Esophagus squamous epithelium (tissue), 5 donors: ENCODE measurements around the gene PCSK9. TPM values are rescaled to one million over a fixed set of nuclear protein-coding genes. Genes with fewer than 3 reads are reported as not detected.

Experiments used
- DNase-seq: peaks from one replicate; lab custom pipeline; 2025; lab: John Stamatoyannopoulos, UW
- H3K27ac ChIP-seq, 4 donors: fragments of 200-600 bp; sonication (generic); one replicate each; pipeline ENCODE4 v1.5.1; 2016 to 2019; ENCODE audit warnings: mild to moderate bottlenecking in 1 of 4
- H3K27me3 ChIP-seq, 4 donors: fragments of 200-600 bp; sonication (generic); 1 replicate in 3 of 4; 2 replicates in 1 of 4; pipeline versions ENCODE4 v1.5.1 to v1.6.0; 2017 to 2021; ENCODE audit warnings: antibody characterized with exemption in 1 of 4
- H3K36me3 ChIP-seq, 3 donors: fragments of 200-600 bp; sonication (generic); one replicate each; pipeline ENCODE4 v1.5.1; 2016 to 2019
- H3K4me1 ChIP-seq, 3 donors: fragments of 200-600 bp; sonication (generic); one replicate each; pipeline ENCODE4 v1.5.1; 2017 to 2019
- H3K4me3 ChIP-seq, 4 donors: fragments of 200-600 bp; sonication (generic); 1 replicate in 3 of 4; 2 replicates in 1 of 4; pipeline ENCODE4 v1.5.1; 2016 to 2019; ENCODE audit warnings: mild to moderate bottlenecking in 2 of 4, moderate library complexity in 1 of 4
- H3K9me3 ChIP-seq, 3 donors: fragments of 200-600 bp; sonication (generic); one replicate each; pipeline ENCODE4 v1.5.1; 2016 to 2019
- CTCF ChIP-seq, 6 experiments: fragments of 450-650 bp in 4 of 6; fragments of 200-600 bp in 2 of 6; sonication (generic) in 2 of 6; IDR thresholded peaks; one replicate each; pipeline ENCODE4 v1.5.1; 2016 to 2019; ENCODE audit warnings: antibody characterized with exemption in 6 of 6, mild to moderate bottlenecking in 4 of 6, moderate library complexity in 4 of 6
- POLR2A ChIP-seq, 4 donors: fragments of 450-650 bp; IDR thresholded peaks; one replicate each; pipeline ENCODE4 v1.6.1; 2017; ENCODE audit warnings: antibody characterized with exemption in 4 of 4, mild to moderate bottlenecking in 4 of 4, moderate library complexity in 3 of 4
- WGBS, 2 donors: methylation state at CpG; one replicate each; pipeline ENCODE4 v1.1.5; 2018; 5-methylcytosine and 5-hydroxymethylcytosine counted together
- intact Hi-C: fragments of 100-400 bp; cut with DNase I; formaldehyde crosslinking; loops from one replicate; pipeline ENCODE4 v1.15.0; 2022
- total RNA-seq, 4 donors: library from RNA; depleted of rRNA; stranded (reverse); fragments of >200 nt; gene quantifications; one replicate each; pipeline ENCODE4 v1.1.0, GENCODE V29; 2016
- donor health status: DM: yes; HTN: yes; CAD: no.

Gene PCSK9
- total RNA-seq, 4 donors from 2014 or later: 6.5 to 21.4 (median 7.0) TPM

GRCh38 chr1:55062801-55063576, 23.6 kb downstream of the PCSK9 start:
- DNase-seq: no peak
- WGBS, 2 donors: 89 to 94% methylated on average over 15 to 22 of the region's 29 CpGs
- no peak overlapping the region for H3K27ac ChIP-seq

GRCh38 chr1:55063577-55063942, 24.2 kb downstream of the PCSK9 start:
- intact Hi-C loops: no loop called here
- Histone ChIP-seq H3K27me3 (no peaks in the 10 kb centered on the region), H3K36me3 (peaks cover 8 to 43% (median 11%) of the 10 kb centered on the region in 3 donors), H3K4me1 (peaks cover 0 to 25% (median 3%) of the 10 kb centered on the region in 3 donors), H3K27ac (no peak overlapping the region), H3K9me3 (no peaks in the 10 kb centered on the region), H3K4me3 (no peak overlapping the region)
- TF ChIP-seq POLR2A (IDR thresholded peaks at IDR 0.05) (no peak), CTCF (IDR thresholded peaks at IDR 0.05) (no peak)
- 72% methylated on average over 5 of the region's 9 CpGs; no CpG with 5 or more reads in 1 of the 2 donors for WGBS, 2 donors
- no peak for DNase-seq

More at GRCh38 chr1:55062801-55063576, 23.6 kb downstream of the PCSK9 start:
- Histone ChIP-seq H3K4me3 (no peak overlapping the region), H3K36me3 (peaks cover 8 to 43% (median 8%) of the 10 kb centered on the region in 3 donors), H3K9me3 (no peaks in the 10 kb centered on the region), H3K27me3 (no peaks in the 10 kb centered on the region), H3K4me1 (peaks cover 0 to 25% (median 3%) of the 10 kb centered on the region in 3 donors)
- TF ChIP-seq POLR2A (IDR thresholded peaks at IDR 0.05) (no peak), CTCF (IDR thresholded peaks at IDR 0.05) (no peak)
- intact Hi-C loops: no loop called here

DNA sequence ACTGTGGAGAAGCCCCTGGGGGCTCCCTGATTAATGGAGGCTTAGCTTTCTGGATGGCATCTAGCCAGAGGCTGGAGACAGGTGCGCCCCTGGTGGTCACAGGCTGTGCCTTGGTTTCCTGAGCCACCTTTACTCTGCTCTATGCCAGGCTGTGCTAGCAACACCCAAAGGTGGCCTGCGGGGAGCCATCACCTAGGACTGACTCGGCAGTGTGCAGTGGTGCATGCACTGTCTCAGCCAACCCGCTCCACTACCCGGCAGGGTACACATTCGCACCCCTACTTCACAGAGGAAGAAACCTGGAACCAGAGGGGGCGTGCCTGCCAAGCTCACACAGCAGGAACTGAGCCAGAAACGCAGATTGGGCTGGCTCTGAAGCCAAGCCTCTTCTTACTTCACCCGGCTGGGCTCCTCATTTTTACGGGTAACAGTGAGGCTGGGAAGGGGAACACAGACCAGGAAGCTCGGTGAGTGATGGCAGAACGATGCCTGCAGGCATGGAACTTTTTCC, 24.8 kb downstream of the PCSK9 start:
- DNase-seq: no peak
- TF ChIP-seq CTCF (IDR thresholded peaks at IDR 0.05): peak in 2 of 6 experiments; percentile 6 to 11
- TF ChIP-seq POLR2A (IDR thresholded peaks at IDR 0.05): no peak

DNA sequence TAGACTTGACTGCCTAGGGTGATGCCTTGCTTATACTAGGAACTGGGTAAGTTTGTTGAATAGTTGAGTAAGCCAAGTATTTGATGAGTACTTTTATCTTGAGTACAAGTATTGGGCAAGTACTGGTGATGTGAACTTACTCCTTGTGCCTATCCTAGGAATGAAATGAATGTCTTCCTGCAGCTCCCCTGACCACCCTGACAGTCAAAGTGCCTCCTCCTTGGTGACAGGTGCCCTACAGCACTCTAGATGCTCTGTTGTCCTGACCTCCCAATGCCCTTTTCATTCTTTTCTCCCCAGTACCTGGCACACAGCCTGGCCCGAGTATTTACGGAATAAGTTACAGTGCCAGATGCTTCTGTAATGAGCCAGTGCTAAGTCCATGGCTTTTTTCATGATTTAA, 25.5 kb downstream of the PCSK9 start:
- H3K27me3 ChIP-seq: no peaks in the 10 kb centered on the region
- peak overlapping the region in 3 of 4 donors; percentile 16 to 71 (median 58) for H3K27ac ChIP-seq
- 0 to 38% methylated on average over 2 of the region's 2 CpGs for WGBS, 2 donors
- peaks cover 8 to 55% (median 14%) of the 10 kb centered on the region in 3 donors for H3K36me3 ChIP-seq
- no peaks in the 10 kb centered on the region for H3K9me3 ChIP-seq
- DNase-seq: no peak
- no peak overlapping the region for H3K4me3 ChIP-seq
- intact Hi-C loops: no loop called here
- no peak for TF ChIP-seq CTCF (IDR thresholded peaks at IDR 0.05)
- TF ChIP-seq POLR2A (IDR thresholded peaks at IDR 0.05): no peak
- H3K4me1 ChIP-seq: peaks cover 0 to 24% (median 3%) of the 10 kb centered on the region in 3 donors

More for the DNA sequence above, 24.8 kb downstream of the PCSK9 start:
- no peaks in the 10 kb centered on the region for H3K27me3 ChIP-seq
- H3K36me3 ChIP-seq: peaks cover 8 to 48% (median 14%) of the 10 kb centered on the region in 3 donors
- H3K27ac ChIP-seq: peak overlapping the region in 2 of 4 donors; percentile 33 to 58
- no peak overlapping the region for H3K4me3 ChIP-seq
- WGBS, 2 donors: 29 to 36% methylated on average over 2 to 7 of the region's 12 CpGs
- H3K4me1 ChIP-seq: peaks cover 0 to 25% (median 3%) of the 10 kb centered on the region in 3 donors
- intact Hi-C loops: no loop called here
- no peaks in the 10 kb centered on the region for H3K9me3 ChIP-seq

GRCh38 chr1:55065648-55066047, 26.3 kb downstream of the PCSK9 start:
- TF ChIP-seq CTCF (IDR thresholded peaks at IDR 0.05): no peak
- TF ChIP-seq POLR2A (IDR thresholded peaks at IDR 0.05): no peak
- DNase-seq: no peak
- Histone ChIP-seq H3K9me3 (no peaks in the 10 kb centered on the region), H3K27ac (peak overlapping the region in 1 of 4 donors; percentile 58), H3K36me3 (peaks cover 11 to 63% (median 20%) of the 10 kb centered on the region in 3 donors), H3K4me3 (no peak overlapping the region), H3K27me3 (no peaks in the 10 kb centered on the region), H3K4me1 (peaks cover 0 to 20% (median 3%) of the 10 kb centered on the region in 3 donors)
- WGBS, 2 donors: 92 to 95% methylated on average over 3 to 4 of the region's 4 CpGs
- intact Hi-C loops: no loop called here
